Measurements from ENCODE around the gene NBR1. TPM values are rescaled to one million over a fixed set of nuclear protein-coding genes. Genes with fewer than 3 reads are reported as not detected.
"Not testable (repeated sequence)": the region's sequence is repeated elsewhere in the genome, so short reads cannot be mapped to it uniquely, and the experiment has no call there.

Gene NBR1
- total RNA-seq, 1 donor from 2014 or later: 58.9 TPM

DNA sequence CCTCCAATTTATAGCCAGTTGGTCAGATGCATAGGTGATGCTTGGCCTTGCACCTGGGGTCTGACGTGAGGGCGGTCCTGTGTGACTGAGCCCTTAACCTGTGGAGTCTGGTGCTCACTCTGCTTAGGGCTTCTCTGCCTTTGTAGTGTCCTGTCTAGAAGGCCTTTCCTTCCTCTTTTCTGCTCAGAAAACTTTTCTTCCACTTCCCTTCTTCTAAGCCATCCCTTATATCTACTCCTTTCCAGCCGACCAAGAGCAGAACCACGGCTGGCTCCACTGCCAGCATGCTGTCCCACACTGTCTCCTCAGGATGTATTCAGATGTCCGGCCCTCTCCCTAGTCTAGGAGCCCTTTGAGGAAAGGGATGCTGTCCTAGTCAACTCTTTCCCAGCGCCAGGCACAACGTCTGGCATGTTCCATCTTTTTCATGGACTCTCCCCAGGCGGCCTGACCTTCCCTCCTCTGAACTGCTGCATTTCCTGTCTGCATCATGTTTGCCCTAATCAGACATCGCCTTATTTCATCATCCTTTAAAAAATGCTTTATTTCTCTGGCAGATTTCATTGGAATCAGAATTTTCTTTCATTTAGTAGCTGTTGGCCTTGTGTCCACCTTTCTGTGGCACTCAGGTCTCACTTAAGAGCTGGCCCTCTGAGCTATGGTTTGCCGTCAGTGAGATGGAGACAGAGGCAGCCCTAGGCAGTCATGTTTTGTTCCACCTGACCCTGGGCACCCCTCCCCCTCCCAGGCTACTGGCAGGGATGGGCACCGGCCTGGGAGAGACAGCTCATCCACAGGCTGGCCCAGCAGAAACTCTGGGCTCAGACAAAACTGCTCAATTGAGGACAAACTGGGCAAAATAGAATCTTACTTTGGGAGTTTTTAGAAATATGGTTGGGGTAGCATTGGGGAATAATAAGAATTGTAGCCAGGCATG lies 30.4 kb upstream of the NBR1 start:
- no peaks in the 10 kb centered on the region for H3K4me1 ChIP-seq
- no peak overlapping the region for H3K4me3 ChIP-seq
- TF ChIP-seq POLR2A (IDR thresholded peaks at IDR 0.05) (no peak), POLR2AphosphoS5 (IDR thresholded peaks at IDR 0.05; ENCODE audit: insufficient read depth in 1 of 2, low read depth in 1 of 2) (no peak)
- TF ChIP-seq, protein P1, sequence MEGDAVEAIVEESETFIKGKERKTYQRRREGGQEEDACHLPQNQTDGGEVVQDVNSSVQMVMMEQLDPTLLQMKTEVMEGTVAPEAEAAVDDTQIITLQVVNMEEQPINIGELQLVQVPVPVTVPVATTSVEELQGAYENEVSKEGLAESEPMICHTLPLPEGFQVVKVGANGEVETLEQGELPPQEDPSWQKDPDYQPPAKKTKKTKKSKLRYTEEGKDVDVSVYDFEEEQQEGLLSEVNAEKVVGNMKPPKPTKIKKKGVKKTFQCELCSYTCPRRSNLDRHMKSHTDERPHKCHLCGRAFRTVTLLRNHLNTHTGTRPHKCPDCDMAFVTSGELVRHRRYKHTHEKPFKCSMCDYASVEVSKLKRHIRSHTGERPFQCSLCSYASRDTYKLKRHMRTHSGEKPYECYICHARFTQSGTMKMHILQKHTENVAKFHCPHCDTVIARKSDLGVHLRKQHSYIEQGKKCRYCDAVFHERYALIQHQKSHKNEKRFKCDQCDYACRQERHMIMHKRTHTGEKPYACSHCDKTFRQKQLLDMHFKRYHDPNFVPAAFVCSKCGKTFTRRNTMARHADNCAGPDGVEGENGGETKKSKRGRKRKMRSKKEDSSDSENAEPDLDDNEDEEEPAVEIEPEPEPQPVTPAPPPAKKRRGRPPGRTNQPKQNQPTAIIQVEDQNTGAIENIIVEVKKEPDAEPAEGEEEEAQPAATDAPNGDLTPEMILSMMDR (IDR thresholded peaks at IDR 0.05): no peak
- H3K27ac ChIP-seq: no peak overlapping the region
- no peaks in the 10 kb centered on the region for H3K9me3 ChIP-seq
- DNase-seq (ENCODE audit: extremely low spot score in 2 of 2): no peak
- no peaks in the 10 kb centered on the region for H3K27me3 ChIP-seq
- no peaks in the 10 kb centered on the region for H3K36me3 ChIP-seq
- intact Hi-C loops (cut with DNase I): no loop called here

DNA sequence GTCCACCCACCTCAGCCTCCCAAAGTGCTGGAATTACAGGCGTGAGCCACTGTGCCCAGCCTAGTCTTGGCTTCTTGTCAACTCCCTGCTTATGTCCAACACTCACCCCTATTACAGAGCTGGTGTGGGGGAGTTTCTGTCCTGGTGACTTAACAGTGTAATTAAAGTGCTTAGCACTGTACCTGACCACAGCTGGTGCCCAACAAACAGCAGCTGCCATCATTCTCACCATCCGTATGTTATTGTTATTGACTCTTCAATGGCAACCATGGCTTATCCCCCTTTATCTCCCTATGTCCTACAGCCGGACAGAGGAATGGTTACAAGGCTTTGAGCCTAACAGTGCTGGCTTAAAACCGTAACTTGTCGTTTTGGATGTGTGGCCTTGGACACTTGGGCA lies 28.9 kb upstream of the NBR1 start:
- TF ChIP-seq, protein P1 (IDR thresholded peaks at IDR 0.05): no peak
- TF ChIP-seq POLR2A (IDR thresholded peaks at IDR 0.05) (no peak), POLR2AphosphoS5 (IDR thresholded peaks at IDR 0.05; ENCODE audit: insufficient read depth in 1 of 2, low read depth in 1 of 2) (no peak)
- intact Hi-C loops (cut with DNase I): no loop called here
- DNase-seq (ENCODE audit: extremely low spot score in 2 of 2): no peak
- Histone ChIP-seq H3K36me3 (no peaks in the 10 kb centered on the region), H3K4me3 (no peak overlapping the region), H3K27ac (no peak overlapping the region), H3K9me3 (no peaks in the 10 kb centered on the region), H3K27me3 (no peaks in the 10 kb centered on the region), H3K4me1 (no peaks in the 10 kb centered on the region)

DNA sequence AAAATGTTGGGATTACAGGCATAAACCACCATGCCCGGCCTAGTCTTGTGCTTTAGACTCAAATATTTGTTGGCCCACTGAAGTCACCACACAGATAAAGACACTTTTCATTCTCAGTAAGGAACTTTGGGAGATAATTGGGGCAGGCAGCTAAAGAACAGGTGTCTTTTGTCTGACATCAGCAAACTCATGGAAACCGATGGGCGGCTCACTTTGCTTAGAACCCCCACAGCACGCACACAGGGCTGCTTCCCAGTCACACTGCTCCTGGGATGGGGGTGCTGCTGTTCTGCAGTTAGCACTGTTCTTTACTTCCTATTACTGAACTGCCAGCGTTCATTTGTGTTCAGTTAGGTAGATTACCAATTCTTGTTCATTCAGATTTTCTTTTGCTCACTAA lies 27.8 kb upstream of the NBR1 start:
- no peaks in the 10 kb centered on the region for H3K36me3 ChIP-seq

DNA sequence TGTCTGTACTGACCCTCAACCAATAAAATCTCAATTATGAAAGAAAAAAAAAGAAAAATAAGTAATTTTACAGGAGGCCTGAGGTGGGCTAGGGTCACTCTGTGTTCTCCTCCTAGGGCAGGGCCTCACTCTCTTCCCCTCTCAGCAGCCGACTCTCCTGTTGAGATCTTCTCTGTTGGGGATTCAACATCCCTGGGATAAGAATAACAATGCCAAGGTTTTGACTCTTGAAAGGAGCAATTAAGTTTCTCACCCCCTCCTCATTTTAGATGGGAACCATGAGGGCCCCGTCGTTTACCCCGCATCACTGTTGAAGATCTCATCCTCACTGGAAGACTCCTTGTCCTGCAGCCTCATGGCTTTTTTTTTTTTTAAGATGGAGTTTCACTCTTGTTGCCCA lies 24.4 kb upstream of the NBR1 start:
- Histone ChIP-seq H3K36me3 (no peaks in the 10 kb centered on the region), H3K27me3 (no peaks in the 10 kb centered on the region), H3K4me3 (no peak overlapping the region), H3K9me3 (no peaks in the 10 kb centered on the region), H3K4me1 (no peaks in the 10 kb centered on the region), H3K27ac (no peak overlapping the region)
- no peak for TF ChIP-seq POLR2A (IDR thresholded peaks at IDR 0.05)
- TF ChIP-seq, protein P1 (IDR thresholded peaks at IDR 0.05): no peak
- no peak for TF ChIP-seq POLR2AphosphoS5 (IDR thresholded peaks at IDR 0.05; ENCODE audit: insufficient read depth in 1 of 2, low read depth in 1 of 2)
- intact Hi-C loops (cut with DNase I): no loop called here
- no peak for DNase-seq (ENCODE audit: extremely low spot score in 2 of 2)

More for the DNA sequence above, 27.8 kb upstream of the NBR1 start:
- no peaks in the 10 kb centered on the region for H3K4me1 ChIP-seq
- H3K9me3 ChIP-seq: no peaks in the 10 kb centered on the region
- TF ChIP-seq POLR2AphosphoS5 (IDR thresholded peaks at IDR 0.05; ENCODE audit: insufficient read depth in 1 of 2, low read depth in 1 of 2) (no peak), POLR2A (IDR thresholded peaks at IDR 0.05) (no peak)
- TF ChIP-seq, protein P1 (IDR thresholded peaks at IDR 0.05): no peak
- intact Hi-C loops (cut with DNase I): no loop called here
- H3K27me3 ChIP-seq: no peaks in the 10 kb centered on the region
- DNase-seq (ENCODE audit: extremely low spot score in 2 of 2): no peak
- H3K4me3 ChIP-seq: no peak overlapping the region
- no peak overlapping the region for H3K27ac ChIP-seq

- Histone ChIP-seq H3K27ac (no peak overlapping the region), H3K27me3 (no peaks in the 10 kb centered on the region), H3K9me3 (no peaks in the 10 kb centered on the region), H3K4me3 (no peak overlapping the region), H3K36me3 (no peaks in the 10 kb centered on the region), H3K4me1 (no peaks in the 10 kb centered on the region)
- no peak for DNase-seq (ENCODE audit: extremely low spot score in 2 of 2)
- TF ChIP-seq, protein P1 (IDR thresholded peaks at IDR 0.05): no peak
- TF ChIP-seq POLR2A (IDR thresholded peaks at IDR 0.05) (no peak), POLR2AphosphoS5 (IDR thresholded peaks at IDR 0.05; ENCODE audit: insufficient read depth in 1 of 2, low read depth in 1 of 2) (no peak)
- intact Hi-C loops (cut with DNase I): no loop called here
Observed at GRCh38 chr17:43151880-43152456, 19.0 kb upstream of the NBR1 start.

DNA sequence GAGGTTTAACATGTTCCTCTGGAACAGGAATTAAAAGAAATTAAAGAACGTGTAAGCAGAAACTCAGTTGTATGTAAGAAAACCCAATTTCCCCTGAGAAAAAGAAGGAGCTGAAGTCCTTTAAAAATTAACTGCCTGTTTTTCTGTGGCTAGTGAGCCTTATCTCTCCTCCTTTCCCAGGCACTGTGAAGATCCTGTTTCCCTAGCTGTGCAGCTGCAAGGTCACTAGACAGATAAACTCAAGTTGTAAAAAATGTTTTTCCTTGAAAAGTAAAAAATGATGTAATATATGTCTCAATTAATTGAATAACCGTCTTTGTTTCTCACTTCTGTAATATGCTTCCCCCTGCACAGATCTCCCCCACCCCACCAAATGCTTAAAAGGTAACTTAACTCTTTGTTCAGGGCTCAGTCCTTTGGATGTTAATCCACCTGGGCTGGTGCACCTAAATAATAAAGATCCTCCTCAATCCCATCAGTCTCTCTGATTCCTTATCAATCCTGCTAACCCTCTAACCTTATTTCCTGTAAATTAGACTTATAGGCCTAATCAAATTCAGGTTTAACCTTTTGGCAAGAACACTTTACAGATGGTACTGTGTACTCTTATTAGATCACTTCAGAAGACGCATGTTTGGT lies 17.7 kb upstream of the NBR1 start:
- H3K9me3 ChIP-seq; H3K4me3 ChIP-seq; H3K27ac ChIP-seq; H3K4me1 ChIP-seq; intact Hi-C loops (cut with DNase I); H3K36me3 ChIP-seq; H3K27me3 ChIP-seq; DNase-seq (ENCODE audit: extremely low spot score in 2 of 2): not testable (repeated sequence)

Data from vagina (tissue), 2 donors.